ENCODE measurements around the gene ADGRV1. TPM values are rescaled to one million over a fixed set of nuclear protein-coding genes. Genes with fewer than 3 reads are reported as not detected.
"Not testable (repeated sequence)": the region's sequence is repeated elsewhere in the genome, so short reads cannot be mapped to it uniquely, and the experiment has no call there.

Gene ADGRV1
- total RNA-seq, 1 donor from 2014 or later, result 10.0 TPM

DNA sequence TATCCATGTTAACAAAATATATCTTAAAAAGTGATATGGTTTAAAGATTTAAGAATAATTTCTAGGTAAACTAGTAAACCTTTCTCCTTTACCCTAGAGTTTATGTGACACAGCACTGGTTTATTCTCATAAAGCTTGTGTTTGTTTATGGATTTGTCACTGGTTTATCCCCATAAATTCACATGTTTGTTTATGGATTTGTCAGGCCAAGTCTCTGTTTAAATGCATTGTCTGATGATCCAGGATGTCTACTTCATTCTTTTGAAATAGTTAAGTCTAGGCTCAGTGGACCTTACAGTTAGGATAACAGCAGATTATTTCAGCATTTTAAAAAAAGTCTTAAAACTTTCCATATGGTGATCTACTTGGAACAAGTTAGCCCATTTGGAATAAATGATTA lies 490.5 kb downstream of the ADGRV1 start:
- H3K4me3 ChIP-seq (ENCODE audit: insufficient read depth, low read depth, low read length), result no peak overlapping the region
- no peaks in the 10 kb centered on the region for H4K20me1 ChIP-seq (ENCODE audit: insufficient read depth, low read length)
- no peak overlapping the region for H3K9ac ChIP-seq (ENCODE audit: low read length)
- H3K27me3 Mint-ChIP-seq (ENCODE audit: low read depth, unreplicated experiment), result no peaks in the 10 kb centered on the region
- TF ChIP-seq EZH2 (IDR thresholded peaks at IDR 0.05; ENCODE audit: insufficient read depth, low read length), result no peak
- TF ChIP-seq, protein P1, sequence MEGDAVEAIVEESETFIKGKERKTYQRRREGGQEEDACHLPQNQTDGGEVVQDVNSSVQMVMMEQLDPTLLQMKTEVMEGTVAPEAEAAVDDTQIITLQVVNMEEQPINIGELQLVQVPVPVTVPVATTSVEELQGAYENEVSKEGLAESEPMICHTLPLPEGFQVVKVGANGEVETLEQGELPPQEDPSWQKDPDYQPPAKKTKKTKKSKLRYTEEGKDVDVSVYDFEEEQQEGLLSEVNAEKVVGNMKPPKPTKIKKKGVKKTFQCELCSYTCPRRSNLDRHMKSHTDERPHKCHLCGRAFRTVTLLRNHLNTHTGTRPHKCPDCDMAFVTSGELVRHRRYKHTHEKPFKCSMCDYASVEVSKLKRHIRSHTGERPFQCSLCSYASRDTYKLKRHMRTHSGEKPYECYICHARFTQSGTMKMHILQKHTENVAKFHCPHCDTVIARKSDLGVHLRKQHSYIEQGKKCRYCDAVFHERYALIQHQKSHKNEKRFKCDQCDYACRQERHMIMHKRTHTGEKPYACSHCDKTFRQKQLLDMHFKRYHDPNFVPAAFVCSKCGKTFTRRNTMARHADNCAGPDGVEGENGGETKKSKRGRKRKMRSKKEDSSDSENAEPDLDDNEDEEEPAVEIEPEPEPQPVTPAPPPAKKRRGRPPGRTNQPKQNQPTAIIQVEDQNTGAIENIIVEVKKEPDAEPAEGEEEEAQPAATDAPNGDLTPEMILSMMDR (IDR thresholded peaks at IDR 0.05; ENCODE audit: insufficient read depth, low read depth, low read length), result no peak
- no peak for FAIRE-seq
- no peaks in the 10 kb centered on the region for H3K4me1 ChIP-seq (ENCODE audit: insufficient read depth, low read length)
- no peak overlapping the region for H3K27ac Mint-ChIP-seq (ENCODE audit: unreplicated experiment)
- peaks cover 5% of the 10 kb centered on the region for H3K4me1 Mint-ChIP-seq (ENCODE audit: low read depth, unreplicated experiment)
- no peaks in the 10 kb centered on the region for H3K36me3 ChIP-seq (ENCODE audit: insufficient read depth, low read length)
- peaks cover 1% of the 10 kb centered on the region for H3K36me3 Mint-ChIP-seq (ENCODE audit: low read depth, unreplicated experiment)
- DNase-seq (ENCODE audit: low read depth), result no peak
- H3K4me3 Mint-ChIP-seq (ENCODE audit: unreplicated experiment), result no peak overlapping the region
- no peaks in the 10 kb centered on the region for H3K9me3 ChIP-seq (ENCODE audit: insufficient read depth, low read depth, low read length)
- peaks cover 4% of the 10 kb centered on the region for H3K9me3 Mint-ChIP-seq (ENCODE audit: unreplicated experiment)
- no peaks in the 10 kb centered on the region for H3K27me3 ChIP-seq (ENCODE audit: insufficient read depth, low read length)
- no peaks in the 10 kb centered on the region for H3K79me2 ChIP-seq (ENCODE audit: insufficient read depth, low read length)
- H3K4me2 ChIP-seq (ENCODE audit: low read length), result no peak overlapping the region
- no peak overlapping the region for H2AFZ ChIP-seq (ENCODE audit: low read depth, low read length)
- no peak overlapping the region for H3K27ac ChIP-seq (ENCODE audit: low read depth, low read length)

DNA sequence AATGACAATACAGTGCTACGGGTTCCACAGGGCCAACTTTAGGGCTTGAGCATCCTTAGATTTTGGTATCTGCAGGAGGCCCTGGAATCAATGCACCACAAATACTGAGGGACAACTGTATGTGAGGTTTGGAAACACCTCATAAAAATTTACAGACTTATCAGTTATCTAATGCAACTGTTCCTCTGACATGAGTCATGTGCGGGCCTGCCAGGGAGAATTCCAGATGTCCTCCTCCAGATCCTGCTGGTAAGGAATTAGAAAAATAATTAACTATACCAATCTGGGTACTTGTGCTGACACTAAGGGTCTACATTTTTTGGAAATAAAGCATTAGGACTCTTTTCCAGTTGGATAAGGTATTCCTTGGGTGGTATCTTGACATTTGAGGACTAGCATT lies 491.2 kb downstream of the ADGRV1 start:
- FAIRE-seq (no peak), DNase-seq (ENCODE audit: low read depth) (peak; percentile 47)
- Histone ChIP-seq H2AFZ (ENCODE audit: low read depth, low read length) (no peak overlapping the region), H3K4me3 (ENCODE audit: insufficient read depth, low read depth, low read length) (no peak overlapping the region), H3K27ac (ENCODE audit: low read depth, low read length) (no peak overlapping the region), H3K4me2 (ENCODE audit: low read length) (no peak overlapping the region), H3K36me3 (ENCODE audit: insufficient read depth, low read length) (no peaks in the 10 kb centered on the region), H4K20me1 (ENCODE audit: insufficient read depth, low read length) (no peaks in the 10 kb centered on the region), H3K9ac (ENCODE audit: low read length) (no peak overlapping the region), H3K27me3 (ENCODE audit: insufficient read depth, low read length) (no peaks in the 10 kb centered on the region), H3K9me3 (ENCODE audit: insufficient read depth, low read depth, low read length) (no peaks in the 10 kb centered on the region), H3K4me1 (ENCODE audit: insufficient read depth, low read length) (no peaks in the 10 kb centered on the region), H3K79me2 (ENCODE audit: insufficient read depth, low read length) (no peaks in the 10 kb centered on the region)
- Mint-ChIP-seq H3K9me3 (ENCODE audit: unreplicated experiment) (peaks cover 3% of the 10 kb centered on the region), H3K4me1 (ENCODE audit: low read depth, unreplicated experiment) (peaks cover 5% of the 10 kb centered on the region), H3K27me3 (ENCODE audit: low read depth, unreplicated experiment) (no peaks in the 10 kb centered on the region), H3K4me3 (ENCODE audit: unreplicated experiment) (no peak overlapping the region), H3K27ac (ENCODE audit: unreplicated experiment) (no peak overlapping the region), H3K36me3 (ENCODE audit: low read depth, unreplicated experiment) (peaks cover 1% of the 10 kb centered on the region)
- TF ChIP-seq, protein P1 (IDR thresholded peaks at IDR 0.05; ENCODE audit: insufficient read depth, low read depth, low read length), result no peak
- no peak for TF ChIP-seq EZH2 (IDR thresholded peaks at IDR 0.05; ENCODE audit: insufficient read depth, low read length)

DNA sequence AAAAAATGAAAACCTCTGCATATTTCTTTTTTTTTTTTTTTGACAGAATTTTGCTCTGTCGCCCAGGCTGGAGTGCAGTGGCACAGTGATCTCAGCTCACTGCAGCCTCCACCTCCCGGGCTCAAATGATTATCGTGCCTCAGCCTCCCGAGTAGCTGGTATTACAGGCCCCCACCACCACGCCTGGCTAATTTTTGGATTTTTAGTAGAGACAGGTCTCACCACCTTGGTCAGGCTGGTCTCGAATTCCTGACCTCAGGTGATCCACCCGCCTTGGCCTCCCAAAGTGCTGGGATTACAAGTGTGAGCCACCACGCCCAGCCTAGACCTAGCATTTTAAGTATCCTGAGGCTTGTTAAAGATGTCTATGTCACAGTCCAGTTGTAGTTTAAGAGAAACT lies 493.8 kb downstream of the ADGRV1 start:
- not testable (repeated sequence) for H2AFZ ChIP-seq (ENCODE audit: low read depth, low read length); H3K9ac ChIP-seq (ENCODE audit: low read length); H3K27me3 ChIP-seq (ENCODE audit: insufficient read depth, low read length); H3K27ac ChIP-seq (ENCODE audit: low read depth, low read length); H3K4me1 ChIP-seq (ENCODE audit: insufficient read depth, low read length); H3K9me3 ChIP-seq (ENCODE audit: insufficient read depth, low read depth, low read length); H4K20me1 ChIP-seq (ENCODE audit: insufficient read depth, low read length); H3K4me3 Mint-ChIP-seq (ENCODE audit: unreplicated experiment); H3K4me2 ChIP-seq (ENCODE audit: low read length); H3K4me1 Mint-ChIP-seq (ENCODE audit: low read depth, unreplicated experiment); DNase-seq (ENCODE audit: low read depth); H3K9me3 Mint-ChIP-seq (ENCODE audit: unreplicated experiment); FAIRE-seq; H3K27ac Mint-ChIP-seq (ENCODE audit: unreplicated experiment); H3K4me3 ChIP-seq (ENCODE audit: insufficient read depth, low read depth, low read length); H3K79me2 ChIP-seq (ENCODE audit: insufficient read depth, low read length); H3K27me3 Mint-ChIP-seq (ENCODE audit: low read depth, unreplicated experiment); H3K36me3 Mint-ChIP-seq (ENCODE audit: low read depth, unreplicated experiment); H3K36me3 ChIP-seq (ENCODE audit: insufficient read depth, low read length)
